ENCODE results near the gene PSMB11.
"Not testable (repeated sequence)": the region's sequence is repeated elsewhere in the genome, so short reads cannot be mapped to it uniquely, and the experiment has no call there.

The PSMB11 gene

DNA sequence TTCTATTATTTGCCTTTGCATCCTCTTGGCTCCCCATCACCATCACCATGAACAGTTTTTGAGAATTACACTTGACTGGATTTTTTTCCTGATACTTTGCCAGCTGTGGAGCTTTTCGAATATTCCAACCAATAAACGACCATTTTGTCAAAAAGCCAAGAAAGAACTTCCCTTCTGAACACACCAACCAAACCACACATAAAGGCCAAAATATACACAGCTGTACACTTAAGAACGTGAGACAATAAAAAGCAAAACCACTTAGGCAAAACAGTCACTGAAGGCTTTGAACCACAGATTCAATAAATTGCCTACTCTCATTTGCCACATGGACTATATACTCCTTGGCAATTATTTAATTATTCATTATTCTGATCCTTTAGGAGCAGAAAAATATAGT is 33.2 kb upstream of the PSMB11 start:
- H3K4me3 ChIP-seq (ENCODE audit: low read depth, low read length): no peak overlapping the region

DNA sequence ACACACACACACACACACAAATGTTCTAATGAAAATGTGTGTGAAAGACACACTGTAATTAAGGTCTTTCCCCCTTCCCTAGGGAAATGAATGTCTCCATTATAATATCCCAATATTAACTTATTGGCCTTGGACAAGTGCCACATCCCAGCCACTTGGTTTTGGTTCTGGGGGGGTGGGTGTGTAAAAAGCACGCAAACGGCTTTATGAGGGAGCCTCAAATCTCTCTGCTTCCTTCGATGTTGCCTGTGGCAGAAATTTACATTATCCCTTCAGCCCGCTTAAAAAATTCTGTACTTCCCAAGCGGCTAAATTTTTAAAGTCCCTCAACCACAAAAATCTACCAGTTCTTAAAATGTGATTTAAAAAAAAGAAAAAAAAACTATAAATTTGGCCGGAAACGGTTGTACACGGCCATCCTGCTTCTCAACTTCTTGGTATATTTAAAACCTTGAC is 32.5 kb upstream of the PSMB11 start:
- H3K4me3 ChIP-seq (ENCODE audit: low read depth, low read length): peak overlapping the region; percentile 32
- TF ChIP-seq, protein P1, sequence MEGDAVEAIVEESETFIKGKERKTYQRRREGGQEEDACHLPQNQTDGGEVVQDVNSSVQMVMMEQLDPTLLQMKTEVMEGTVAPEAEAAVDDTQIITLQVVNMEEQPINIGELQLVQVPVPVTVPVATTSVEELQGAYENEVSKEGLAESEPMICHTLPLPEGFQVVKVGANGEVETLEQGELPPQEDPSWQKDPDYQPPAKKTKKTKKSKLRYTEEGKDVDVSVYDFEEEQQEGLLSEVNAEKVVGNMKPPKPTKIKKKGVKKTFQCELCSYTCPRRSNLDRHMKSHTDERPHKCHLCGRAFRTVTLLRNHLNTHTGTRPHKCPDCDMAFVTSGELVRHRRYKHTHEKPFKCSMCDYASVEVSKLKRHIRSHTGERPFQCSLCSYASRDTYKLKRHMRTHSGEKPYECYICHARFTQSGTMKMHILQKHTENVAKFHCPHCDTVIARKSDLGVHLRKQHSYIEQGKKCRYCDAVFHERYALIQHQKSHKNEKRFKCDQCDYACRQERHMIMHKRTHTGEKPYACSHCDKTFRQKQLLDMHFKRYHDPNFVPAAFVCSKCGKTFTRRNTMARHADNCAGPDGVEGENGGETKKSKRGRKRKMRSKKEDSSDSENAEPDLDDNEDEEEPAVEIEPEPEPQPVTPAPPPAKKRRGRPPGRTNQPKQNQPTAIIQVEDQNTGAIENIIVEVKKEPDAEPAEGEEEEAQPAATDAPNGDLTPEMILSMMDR (IDR thresholded peaks at IDR 0.05; ENCODE audit: borderline replicate concordance, insufficient read depth, low read depth, low read length): no peak

More for the DNA sequence above, 33.2 kb upstream of the PSMB11 start:
- TF ChIP-seq, protein P1 (IDR thresholded peaks at IDR 0.05; ENCODE audit: borderline replicate concordance, insufficient read depth, low read depth, low read length): no peak

DNA sequence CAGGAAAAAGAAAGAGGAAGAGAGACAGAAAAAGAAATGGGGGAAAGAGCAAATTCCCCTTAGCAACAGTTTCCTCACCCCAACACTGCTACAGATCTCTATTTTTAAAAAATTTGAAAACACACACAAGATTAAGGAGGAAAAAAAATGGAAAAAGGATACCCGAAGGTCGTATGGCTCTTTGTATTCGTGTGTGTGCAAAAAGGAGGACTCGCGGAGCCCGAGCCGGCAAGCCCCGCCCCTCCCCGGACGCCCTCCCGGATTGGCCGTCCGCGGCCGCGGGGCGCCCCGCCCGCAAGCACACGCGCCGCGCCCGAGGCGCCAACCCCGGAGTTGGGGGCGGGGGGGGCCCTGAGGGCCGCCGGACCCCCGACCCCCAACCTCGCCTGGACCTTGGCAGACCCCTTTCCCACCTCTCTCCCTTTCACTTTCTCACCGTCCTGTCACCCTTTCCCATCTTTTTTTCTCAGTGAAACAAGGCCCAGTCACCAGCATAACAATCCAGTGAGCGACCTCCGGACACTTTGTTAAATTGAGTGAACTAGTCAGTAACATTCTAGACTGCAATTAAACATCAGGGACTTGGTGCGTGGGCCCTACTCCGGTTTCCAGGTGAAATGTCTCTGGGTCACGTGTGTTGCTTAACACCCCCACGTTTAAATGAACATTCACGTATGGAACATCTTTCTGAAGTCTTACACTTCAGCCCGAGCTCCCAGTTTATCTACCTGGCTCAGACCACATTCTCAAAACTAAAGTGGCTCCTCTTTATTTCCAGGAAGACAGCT is 31.9 kb upstream of the PSMB11 start, which contains the start of gene C14orf93:
C14orf93 (minus strand) TSS at position 205 of the 788 bp plus-strand sequence. CDS start 11,120 bp downstream, outside the sequence.
- TF ChIP-seq, protein P1 (IDR thresholded peaks at IDR 0.05; ENCODE audit: borderline replicate concordance, insufficient read depth, low read depth, low read length): no peak
- peak within 1 kb of the TSS; percentile 37 for H3K4me3 ChIP-seq (ENCODE audit: low read depth, low read length)

DNA sequence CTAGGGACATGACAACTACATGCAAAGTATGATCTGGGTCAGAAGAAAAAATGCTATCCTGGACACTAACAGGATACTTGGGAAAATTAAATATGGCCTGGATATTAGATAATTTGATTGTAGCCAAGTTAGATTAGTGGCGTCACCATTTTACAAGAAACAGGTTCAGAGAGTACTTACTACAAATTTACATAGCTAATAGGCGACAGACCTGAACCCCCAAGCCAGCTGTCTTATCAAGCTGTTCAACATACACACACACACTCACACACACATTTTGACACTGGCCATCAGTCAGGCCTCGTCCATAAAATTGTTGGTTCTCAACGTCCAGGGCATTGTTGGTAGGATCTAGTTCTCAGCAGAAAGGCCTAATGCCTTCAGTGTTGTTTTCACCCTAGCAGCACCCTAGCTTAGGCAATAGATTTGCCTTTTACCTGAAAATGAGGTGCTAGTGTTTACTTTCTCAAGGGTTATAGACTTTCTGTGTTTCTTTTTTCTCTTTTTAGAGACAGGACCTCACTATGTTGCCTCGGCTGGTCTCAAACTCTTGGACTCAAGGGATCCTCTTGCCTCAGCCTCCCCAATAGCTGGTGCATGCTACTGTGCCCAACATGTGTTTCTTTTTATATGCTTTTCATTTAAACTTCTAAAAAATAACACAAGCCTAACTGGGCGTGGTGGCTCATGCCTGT is 28.8 kb upstream of the PSMB11 start:
- no peak overlapping the region for H3K4me3 ChIP-seq (ENCODE audit: low read depth, low read length)
- TF ChIP-seq, protein P1 (IDR thresholded peaks at IDR 0.05; ENCODE audit: borderline replicate concordance, insufficient read depth, low read depth, low read length): no peak

DNA sequence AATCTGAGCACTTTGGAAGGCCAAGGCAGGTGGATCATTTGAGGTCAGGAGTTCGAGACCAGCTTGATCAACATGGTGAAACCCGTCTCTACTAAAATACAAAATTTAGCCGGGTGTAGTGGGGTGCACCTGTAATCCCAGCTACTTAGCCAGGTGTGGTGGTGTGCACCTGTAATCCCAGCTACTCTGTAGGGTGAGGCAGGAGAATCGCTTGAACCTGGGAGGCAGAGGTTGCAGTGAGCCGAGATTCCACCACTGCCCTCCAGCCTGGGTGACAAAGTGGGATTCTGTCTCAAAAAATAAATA is 28.3 kb upstream of the PSMB11 start:
- not testable (repeated sequence) for H3K4me3 ChIP-seq (ENCODE audit: low read depth, low read length)

DNA sequence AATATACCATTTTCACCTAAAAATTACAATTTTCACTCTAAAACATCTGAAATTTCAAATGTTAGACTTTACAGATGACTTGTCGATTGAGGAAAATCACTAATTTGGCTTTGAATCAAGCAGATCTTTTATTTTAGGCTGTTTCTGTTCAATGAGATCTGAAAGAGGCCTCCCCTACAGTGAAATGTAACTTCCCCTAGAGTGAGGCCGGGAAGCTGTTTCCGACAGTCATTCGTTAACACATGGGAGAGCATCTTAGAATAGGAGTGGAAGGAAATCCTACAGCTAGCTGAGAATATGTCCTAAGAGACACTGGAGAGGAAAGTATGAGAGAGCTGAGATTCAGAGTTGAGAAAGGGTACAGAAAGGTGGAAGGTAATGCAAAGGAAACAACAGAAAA is 26.4 kb upstream of the PSMB11 start:
- TF ChIP-seq, protein P1 (IDR thresholded peaks at IDR 0.05; ENCODE audit: borderline replicate concordance, insufficient read depth, low read depth, low read length): no peak
- no peak overlapping the region for H3K4me3 ChIP-seq (ENCODE audit: low read depth, low read length)

DNA sequence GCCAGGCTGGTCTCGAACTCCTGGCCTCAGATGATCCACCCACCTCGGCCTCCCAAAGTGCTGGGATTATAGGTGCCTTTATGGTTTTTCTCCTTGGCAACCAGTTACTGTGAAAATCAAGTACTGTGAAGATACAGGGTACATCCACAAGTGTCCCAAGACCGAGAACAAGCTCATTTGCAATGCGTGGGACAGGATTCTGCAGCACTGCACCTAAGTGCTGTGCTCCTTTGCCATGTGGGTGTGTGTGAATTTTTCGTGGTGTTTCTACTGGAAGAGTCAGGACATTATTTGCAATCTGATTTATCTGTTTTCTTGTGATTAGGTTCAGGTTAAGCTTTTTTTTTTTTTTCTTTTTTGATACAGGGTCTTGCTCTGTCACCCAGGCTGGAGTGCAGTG is 24.9 kb upstream of the PSMB11 start:
- TF ChIP-seq, protein P1 (IDR thresholded peaks at IDR 0.05; ENCODE audit: borderline replicate concordance, insufficient read depth, low read depth, low read length): no peak
- H3K4me3 ChIP-seq (ENCODE audit: low read depth, low read length): no peak overlapping the region

All from GM12875 (cell line).